Skeletal muscle satellite cell (primary cell): Measurements from ENCODE around the gene TSHZ3.

ENCODE experiments used
- H3K27me3 ChIP-seq: 2 replicates; pipeline ENCODE4 v1.7.0; 2013; ENCODE audit warnings: low read length; ENCODE audit not compliant: control insufficient read depth, insufficient read depth
- H3K36me3 ChIP-seq: 2 replicates; pipeline ENCODE4 v1.7.0; 2013; ENCODE audit warnings: mild to moderate bottlenecking, control low read depth, low read length; ENCODE audit not compliant: insufficient read depth
- H3K4me1 ChIP-seq: 2 replicates; pipeline ENCODE4 v1.7.0; 2013; ENCODE audit warnings: low read length; ENCODE audit not compliant: control insufficient read depth, insufficient read depth
- H3K4me2 ChIP-seq: 2 replicates; pipeline ENCODE4 v1.7.0; 2013; ENCODE audit warnings: mild to moderate bottlenecking, low read length
- H3K4me3 ChIP-seq: 2 replicates; pipeline ENCODE4 v1.7.0; 2013; ENCODE audit warnings: low read length
- H3K9ac ChIP-seq: 2 replicates; pipeline ENCODE4 v1.7.0; 2013; ENCODE audit warnings: mild to moderate bottlenecking, low read depth, low read length, moderate library complexity
- H3K9me3 ChIP-seq: replicated peaks from 2 replicates; pipeline ENCODE4 v1.7.0; 2013; ENCODE audit warnings: mild to moderate bottlenecking, control low read depth, low read length

TSHZ3 gene

GRCh38 chr19:31354316-31354715, 5.1 kb upstream of the TSHZ3 start:
- no peak overlapping the region for H3K9ac ChIP-seq
- H3K4me3 ChIP-seq: no peak overlapping the region
- H3K36me3 ChIP-seq: no peaks in the 10 kb centered on the region
- H3K9me3 ChIP-seq: no peaks in the 10 kb centered on the region
- peaks cover 11% of the 10 kb centered on the region for H3K4me1 ChIP-seq
- no peaks in the 10 kb centered on the region for H3K27me3 ChIP-seq
- no peak overlapping the region for H3K4me2 ChIP-seq

DNA sequence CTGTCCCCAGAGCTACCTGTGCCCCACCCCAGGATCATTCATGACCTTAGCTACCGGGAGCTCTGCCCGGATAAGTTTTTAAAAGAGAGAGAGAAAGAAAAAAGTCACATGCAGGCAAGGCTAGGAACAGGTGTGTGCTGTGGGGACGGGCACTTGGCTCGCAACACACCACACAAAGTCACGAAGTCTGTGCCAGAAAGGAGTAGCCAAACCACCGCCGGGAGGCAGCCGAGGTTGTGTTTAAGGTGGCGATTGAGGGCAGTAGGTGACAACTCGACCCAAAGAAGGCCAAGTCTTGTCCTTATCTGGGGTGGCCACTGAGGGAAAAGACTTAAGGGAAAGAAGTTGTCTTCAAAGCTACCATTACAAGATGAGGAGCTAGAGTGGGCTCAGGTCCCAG, 4.6 kb upstream of the TSHZ3 start:
- no peak overlapping the region for H3K9ac ChIP-seq
- no peaks in the 10 kb centered on the region for H3K9me3 ChIP-seq
- H3K4me3 ChIP-seq: no peak overlapping the region
- H3K27me3 ChIP-seq: no peaks in the 10 kb centered on the region
- no peaks in the 10 kb centered on the region for H3K36me3 ChIP-seq
- no peak overlapping the region for H3K4me2 ChIP-seq
- peaks cover 11% of the 10 kb centered on the region for H3K4me1 ChIP-seq

- no peaks in the 10 kb centered on the region for H3K9me3 ChIP-seq
- H3K4me1 ChIP-seq: peaks cover 13% of the 10 kb centered on the region
- H3K27me3 ChIP-seq: no peaks in the 10 kb centered on the region
- H3K9ac ChIP-seq: no peak overlapping the region
- H3K4me3 ChIP-seq: no peak overlapping the region
- peak overlapping the region; percentile 94 for H3K4me2 ChIP-seq
- no peaks in the 10 kb centered on the region for H3K36me3 ChIP-seq
These were observed 3.8 kb upstream of the TSHZ3 start for GRCh38 chr19:31352782-31353651.

- Histone ChIP-seq H3K36me3 (no peaks in the 10 kb centered on the region), H3K9me3 (no peaks in the 10 kb centered on the region), H3K9ac (peak overlapping the region; percentile 94), H3K4me1 (peaks cover 20% of the 10 kb centered on the region), H3K27me3 (no peaks in the 10 kb centered on the region), H3K4me2 (peak overlapping the region; percentile 94), H3K4me3 (peak overlapping the region; percentile 90)
These were observed 3.1 kb upstream of the TSHZ3 start for GRCh38 chr19:31352296-31352781.

GRCh38 chr19:31351855-31352195, 2.6 kb upstream of the TSHZ3 start:
- peak overlapping the region; percentile 90 for H3K4me3 ChIP-seq
- H3K36me3 ChIP-seq: no peaks in the 10 kb centered on the region
- peaks cover 24% of the 10 kb centered on the region for H3K4me1 ChIP-seq
- H3K9me3 ChIP-seq: no peaks in the 10 kb centered on the region
- H3K27me3 ChIP-seq: no peaks in the 10 kb centered on the region
- peak overlapping the region; percentile 94 for H3K4me2 ChIP-seq
- peak overlapping the region; percentile 94 for H3K9ac ChIP-seq

- Histone ChIP-seq H3K4me2 (peak overlapping the region; percentile 94), H3K4me1 (peaks cover 29% of the 10 kb centered on the region), H3K27me3 (no peaks in the 10 kb centered on the region), H3K9me3 (no peaks in the 10 kb centered on the region), H3K4me3 (peak overlapping the region; percentile 90), H3K9ac (peak overlapping the region; percentile 94), H3K36me3 (no peaks in the 10 kb centered on the region)
These were observed 2.0 kb upstream of the TSHZ3 start for GRCh38 chr19:31351056-31351854.

GRCh38 chr19:31350693-31351055, 1.4 kb upstream of the TSHZ3 start:
- Histone ChIP-seq H3K4me2 (peak overlapping the region; percentile 94), H3K4me3 (peak overlapping the region; percentile 90), H3K4me1 (peaks cover 30% of the 10 kb centered on the region), H3K9me3 (no peaks in the 10 kb centered on the region), H3K9ac (peak overlapping the region; percentile 94), H3K27me3 (no peaks in the 10 kb centered on the region), H3K36me3 (no peaks in the 10 kb centered on the region)

GRCh38 chr19:31350033-31350692, 927 bp upstream of the TSHZ3 start:
- no peaks in the 10 kb centered on the region for H3K27me3 ChIP-seq
- no peaks in the 10 kb centered on the region for H3K36me3 ChIP-seq
- peak overlapping the region; percentile 90 for H3K4me3 ChIP-seq
- H3K4me1 ChIP-seq: peaks cover 32% of the 10 kb centered on the region
- H3K9me3 ChIP-seq: no peaks in the 10 kb centered on the region
- H3K9ac ChIP-seq: peak overlapping the region; percentile 94
- H3K4me2 ChIP-seq: peak overlapping the region; percentile 94

GRCh38 chr19:31348481-31349159, 616 bp downstream of the TSHZ3 start:
- Histone ChIP-seq H3K4me3 (peak overlapping the region; percentile 90), H3K27me3 (no peaks in the 10 kb centered on the region), H3K9ac (peak overlapping the region; percentile 94), H3K9me3 (no peaks in the 10 kb centered on the region), H3K4me2 (peak overlapping the region; percentile 94), H3K4me1 (peaks cover 42% of the 10 kb centered on the region), H3K36me3 (no peaks in the 10 kb centered on the region)

DNA sequence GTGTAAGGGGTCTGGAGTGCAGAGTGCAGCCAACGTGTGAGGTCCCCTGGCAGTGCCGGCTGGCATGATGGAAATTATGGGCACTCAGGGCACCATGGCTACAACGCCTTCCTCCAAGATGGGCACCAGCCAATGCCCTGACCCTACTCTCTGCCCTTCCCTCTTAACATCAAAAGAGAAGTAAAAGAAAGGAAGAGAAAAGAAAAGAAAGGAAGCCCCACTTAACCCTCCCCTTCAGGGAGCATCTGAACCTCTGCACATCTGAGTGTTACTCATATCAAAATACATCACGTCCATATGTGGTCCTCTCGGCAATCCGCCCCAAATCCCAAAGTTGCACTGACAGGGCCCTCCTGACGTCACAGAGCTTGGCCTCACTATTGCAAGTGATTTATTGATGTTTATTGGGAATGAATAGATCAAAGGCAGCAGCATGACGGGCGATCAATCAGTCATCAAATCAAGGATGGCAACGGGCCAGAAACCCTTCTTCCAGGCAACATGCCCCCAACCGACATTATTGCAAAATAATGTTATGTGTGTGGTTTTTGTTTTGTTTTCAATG, 1.3 kb downstream of the TSHZ3 start:
- Histone ChIP-seq H3K27me3 (no peaks in the 10 kb centered on the region), H3K4me3 (peak overlapping the region; percentile 90), H3K36me3 (peaks cover 3% of the 10 kb centered on the region), H3K4me1 (peaks cover 42% of the 10 kb centered on the region), H3K9ac (peak overlapping the region; percentile 94), H3K4me2 (peak overlapping the region; percentile 94), H3K9me3 (no peaks in the 10 kb centered on the region)
